BJ (cell line): ENCODE data around the gene LAMTOR5. TPM values are rescaled to one million over a fixed set of nuclear protein-coding genes. Genes with fewer than 3 reads are reported as not detected.

Source experiments
- CTCF ChIA-PET: fragments of 350-600 bp; formaldehyde crosslinking; extraction: SDS; loops from one replicate; lab custom pipeline; 2021; ENCODE audit warnings: antibody characterized with exemption, inconsistent platforms; lab: Yijun Ruan, JAX
- POLR2A ChIA-PET: fragments of 300-600 bp; sonication (Branson Sonifier 250); formaldehyde crosslinking; extraction: SDS; loops from one replicate; lab custom pipeline; 2021; ENCODE audit warnings: antibody characterized with exemption; lab: Charles Lee
- DNase-seq: peaks from one replicate; pipeline ENCODE4 v3.0.0-alpha.2; 2011; ENCODE audit warnings: low read depth
- H3K27me3 ChIP-seq: 2 replicates; pipeline ENCODE4 v1.6.0; 2011; ENCODE audit warnings: low read length; ENCODE audit not compliant: control insufficient read depth, insufficient read depth
- H3K36me3 ChIP-seq: 2 replicates; pipeline ENCODE4 v1.5.1; 2011; ENCODE audit warnings: low read length; ENCODE audit not compliant: control insufficient read depth, insufficient read depth
- H3K4me3 ChIP-seq: 2 replicates; pipeline ENCODE4 v1.5.1; 2011; ENCODE audit warnings: low read depth, mild to moderate bottlenecking, control low read depth, low read length
- CTCF ChIP-seq: IDR thresholded peaks from 2 replicates; pipeline ENCODE4 v1.5.1; 2011; ENCODE audit warnings: low read depth, mild to moderate bottlenecking, control low read depth, inconsistent platforms, low read length, moderate library complexity; ENCODE audit not compliant: insufficient read depth
- polyA plus RNA-seq: library from polyadenylated mRNA; depleted of rRNA; stranded (reverse); fragments of >200 nt; gene quantifications from 2 replicates; pipeline ENCODE4 v1.2.3, GENCODE V29; 2011

LAMTOR5 gene
- polyA plus RNA-seq, 1 experiment: 236 TPM

GRCh38 chr1:110390692-110391245, 16.7 kb downstream of the LAMTOR5 start, which contains the start of gene SLC16A4:
SLC16A4 (minus strand) TSS chr1:110391026; CDS start chr1:110389323, 1,703 bp downstream.
- TF ChIP-seq CTCF: no peak
- ChIA-PET CTCF (interaction anchor here (1.1 to 1.8 kb wide), 4 partner anchors 11 to 106 kb away, joined by 3 to 6 read pairs (median 4); no protein-coding TSS in a partner anchor), POLR2A (no interaction called here)
- peak within 1 kb of the TSS; percentile 40 for H3K4me3 ChIP-seq
- H3K36me3 ChIP-seq: no peaks in the 10 kb centered on the region
- peak; percentile 62 for DNase-seq
- H3K27me3 ChIP-seq: no peaks in the 10 kb centered on the region

DNA sequence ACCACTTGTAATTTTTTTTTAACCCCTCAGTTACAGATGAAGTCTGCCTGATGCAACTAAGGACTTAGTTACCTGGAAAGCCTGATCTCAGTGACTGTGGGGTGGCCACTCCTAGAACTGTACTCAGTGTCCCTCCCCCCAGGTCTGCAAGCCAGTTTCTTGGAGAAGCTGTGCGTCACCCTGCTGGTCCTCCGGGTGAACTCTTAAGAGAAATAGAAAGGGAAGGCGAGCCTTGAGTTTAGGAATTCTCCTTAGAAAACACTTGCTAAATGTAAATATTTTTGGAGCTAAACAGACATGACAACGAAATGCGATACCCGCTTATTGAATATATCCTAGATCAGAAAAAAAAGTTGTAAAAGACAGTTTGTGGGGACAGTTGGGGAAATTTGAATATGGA, 17.4 kb downstream of the LAMTOR5 start:
- Histone ChIP-seq H3K27me3 (no peaks in the 10 kb centered on the region), H3K36me3 (no peaks in the 10 kb centered on the region), H3K4me3 (peak overlapping the region; percentile 40)
- POLR2A ChIA-PET: no interaction called here
- CTCF ChIA-PET: interaction anchor here (1.0 to 1.4 kb wide), 4 partner anchors 9 to 107 kb away, joined by 3 to 4 read pairs (median 3); no protein-coding TSS in a partner anchor
- no peak for DNase-seq
- TF ChIP-seq CTCF: no peak

DNA sequence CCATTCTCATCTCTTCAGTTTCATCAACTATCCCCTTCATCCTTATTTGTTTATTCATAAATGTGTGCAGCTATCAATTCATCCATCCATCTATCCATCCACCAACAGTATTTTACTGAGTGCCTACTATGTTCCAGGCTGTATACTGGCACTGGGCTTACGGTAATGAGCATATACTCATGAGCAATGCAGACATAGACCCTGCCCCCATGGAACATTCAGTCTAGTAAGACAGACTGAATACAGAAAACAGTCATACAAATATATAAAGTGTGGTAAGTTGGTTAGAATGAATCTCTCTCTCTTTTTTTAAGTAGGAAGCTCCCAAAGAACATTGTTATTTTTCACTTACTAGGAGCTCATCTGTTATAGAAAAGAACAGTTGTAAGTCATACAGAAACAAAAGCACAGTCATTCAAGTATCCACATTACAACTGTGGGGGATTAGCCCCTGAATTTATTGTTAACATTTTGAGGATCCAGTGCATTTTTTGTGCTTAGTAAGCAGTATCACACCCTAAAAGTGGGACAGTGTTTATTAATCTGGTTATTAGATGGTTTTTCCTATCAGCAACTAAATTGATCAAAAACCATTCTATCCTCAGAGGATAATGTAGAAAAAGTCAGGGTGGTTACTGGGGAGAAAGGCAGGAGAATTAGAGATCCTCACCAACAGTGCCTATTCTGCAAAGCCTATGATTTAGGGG, 20.3 kb downstream of the LAMTOR5 start:
- no peak for TF ChIP-seq CTCF
- Histone ChIP-seq H3K27me3 (no peaks in the 10 kb centered on the region), H3K36me3 (no peaks in the 10 kb centered on the region), H3K4me3 (no peak overlapping the region)
- ChIA-PET POLR2A (no interaction called here), CTCF (interaction anchor here (1.0 to 2.5 kb wide), 6 partner anchors 9 to 190 kb away, joined by 3 to 7 read pairs (median 4); no protein-coding TSS in a partner anchor)
- no peak for DNase-seq

DNA sequence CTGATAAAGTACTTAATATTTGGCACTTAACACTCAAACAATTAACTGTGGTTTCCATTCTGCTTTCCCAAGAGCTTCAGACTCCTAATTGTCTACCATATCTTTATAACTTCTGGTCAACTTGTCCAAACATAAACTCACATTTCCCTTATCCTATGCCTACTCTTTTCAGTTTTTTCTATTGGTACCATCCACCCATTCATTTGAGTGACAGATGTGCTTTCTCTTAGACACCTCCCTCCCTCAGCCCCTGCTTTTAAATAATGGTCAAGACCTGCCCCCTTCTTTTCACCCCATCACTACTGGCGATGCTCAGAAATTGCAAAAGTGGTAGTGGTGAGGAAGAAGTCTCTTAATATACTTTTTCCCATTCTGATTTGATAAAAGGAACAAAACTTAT, 22.1 kb downstream of the LAMTOR5 start:
- CTCF ChIA-PET: no interaction called here
- no peak for DNase-seq
- POLR2A ChIA-PET: no interaction called here
- Histone ChIP-seq H3K27me3 (no peaks in the 10 kb centered on the region), H3K36me3 (no peaks in the 10 kb centered on the region; the same call in 1 of the 2 replicates), H3K4me3 (no peak overlapping the region)
- no peak for TF ChIP-seq CTCF

GRCh38 chr1:110384581-110385321, 22.7 kb downstream of the LAMTOR5 start:
- Histone ChIP-seq H3K4me3 (no peak overlapping the region), H3K27me3 (no peaks in the 10 kb centered on the region), H3K36me3 (no peaks in the 10 kb centered on the region; the same call in 1 of the 2 replicates)
- POLR2A ChIA-PET: no interaction called here
- CTCF ChIA-PET: no interaction called here
- TF ChIP-seq CTCF: no peak
- DNase-seq: no peak
